KOPT-K1 (cell line): Measurements from ENCODE around the gene RELT.
A peak's percentile ranks its signal among the peaks of the same experiment; 100 is the strongest.

Experiments used
- H3K27ac ChIP-seq: fragments of 200-600 bp; sonication (generic); 2 replicates; pipeline ENCODE4 v1.5.1; 2016; ENCODE audit warnings: antibody characterized with exemption, mild to moderate bottlenecking, low read depth, low read length; ENCODE audit not compliant: poor library complexity, severe bottlenecking
- H3K36me3 ChIP-seq: fragments of 200-600 bp; sonication (generic); 2 replicates; pipeline ENCODE4 v1.5.1; 2017; ENCODE audit warnings: antibody characterized with exemption, mild to moderate bottlenecking, low read length, moderate library complexity; ENCODE audit not compliant: insufficient read depth
- H3K9me3 ChIP-seq: fragments of 200-600 bp; sonication (generic); 2 replicates; pipeline ENCODE4 v1.5.1; 2017; ENCODE audit warnings: antibody characterized with exemption, low read length, mild to moderate bottlenecking; ENCODE audit not compliant: insufficient read depth, poor library complexity, severe bottlenecking

Gene RELT

DNA sequence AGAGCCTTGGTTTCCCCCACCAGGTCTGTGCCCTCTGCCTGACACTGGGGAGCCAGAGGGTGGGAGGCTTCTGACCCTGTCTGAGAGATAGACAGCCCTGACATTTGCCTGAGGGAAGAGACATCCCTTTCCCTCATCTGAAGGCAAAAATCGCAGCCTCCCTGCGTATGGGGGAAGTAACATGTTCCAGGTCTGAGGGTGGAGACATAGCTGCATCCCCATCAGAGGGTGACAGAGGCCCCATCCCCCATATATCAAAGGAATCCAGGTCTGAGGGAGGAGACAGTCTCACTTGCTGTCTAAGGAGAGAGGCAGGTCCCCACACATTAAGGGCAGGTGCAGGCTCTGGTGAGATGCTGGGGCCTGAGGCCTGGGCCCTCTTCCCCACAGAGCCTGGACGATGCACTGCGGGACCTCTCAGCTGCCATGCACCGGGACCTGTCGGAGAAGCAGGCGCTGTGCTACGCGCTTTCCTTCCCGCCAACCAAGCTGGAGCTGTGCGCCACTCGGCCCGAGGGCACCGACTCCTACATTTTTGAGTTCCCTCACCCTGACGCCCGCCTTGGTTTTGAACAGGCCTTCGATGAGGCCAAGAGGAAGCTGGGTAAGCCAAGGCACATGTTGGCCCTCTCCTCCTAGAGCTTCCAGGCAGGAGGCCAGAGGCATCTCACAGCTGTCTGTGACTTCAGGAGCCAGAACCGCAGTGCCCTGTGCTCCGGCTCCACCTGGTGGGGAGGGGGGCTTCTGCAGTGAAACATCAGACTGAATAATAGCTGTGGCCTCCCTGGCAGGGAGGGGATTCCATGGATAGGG, 16.1 kb upstream of the RELT start:
- Histone ChIP-seq H3K27ac (no peak overlapping the region), H3K36me3 (no peaks in the 10 kb centered on the region), H3K9me3 (no peaks in the 10 kb centered on the region)

DNA sequence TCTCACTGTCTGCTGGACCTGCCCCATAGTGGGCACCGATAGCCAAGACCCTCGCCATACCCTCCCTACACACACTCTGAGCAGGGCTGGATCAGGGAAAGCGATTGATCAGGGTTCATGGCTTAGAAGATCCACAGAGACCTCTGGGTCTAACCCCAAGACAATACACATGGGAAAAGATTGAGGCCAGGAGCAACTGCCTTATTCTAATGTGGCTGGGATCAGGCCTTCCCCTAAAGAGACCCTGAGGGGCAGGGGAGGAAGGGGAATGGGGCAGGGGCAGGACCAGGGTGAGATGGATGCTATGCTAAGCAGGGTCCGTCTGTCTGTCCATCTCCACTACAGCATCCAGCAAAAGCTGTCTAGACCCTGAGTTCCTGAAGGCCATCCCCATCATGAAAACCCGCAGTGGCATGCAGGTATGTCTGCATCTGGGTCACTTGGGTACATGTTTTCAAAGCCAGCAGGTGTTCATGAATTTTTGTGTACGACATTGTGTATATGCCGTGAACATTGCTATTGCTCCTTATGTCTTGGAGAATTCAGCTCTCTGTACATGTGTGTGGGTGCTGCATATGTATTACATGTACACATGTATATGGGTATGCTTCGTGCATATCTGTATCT, 15.3 kb upstream of the RELT start:
- no peaks in the 10 kb centered on the region for H3K9me3 ChIP-seq
- no peaks in the 10 kb centered on the region for H3K36me3 ChIP-seq
- no peak overlapping the region for H3K27ac ChIP-seq

DNA sequence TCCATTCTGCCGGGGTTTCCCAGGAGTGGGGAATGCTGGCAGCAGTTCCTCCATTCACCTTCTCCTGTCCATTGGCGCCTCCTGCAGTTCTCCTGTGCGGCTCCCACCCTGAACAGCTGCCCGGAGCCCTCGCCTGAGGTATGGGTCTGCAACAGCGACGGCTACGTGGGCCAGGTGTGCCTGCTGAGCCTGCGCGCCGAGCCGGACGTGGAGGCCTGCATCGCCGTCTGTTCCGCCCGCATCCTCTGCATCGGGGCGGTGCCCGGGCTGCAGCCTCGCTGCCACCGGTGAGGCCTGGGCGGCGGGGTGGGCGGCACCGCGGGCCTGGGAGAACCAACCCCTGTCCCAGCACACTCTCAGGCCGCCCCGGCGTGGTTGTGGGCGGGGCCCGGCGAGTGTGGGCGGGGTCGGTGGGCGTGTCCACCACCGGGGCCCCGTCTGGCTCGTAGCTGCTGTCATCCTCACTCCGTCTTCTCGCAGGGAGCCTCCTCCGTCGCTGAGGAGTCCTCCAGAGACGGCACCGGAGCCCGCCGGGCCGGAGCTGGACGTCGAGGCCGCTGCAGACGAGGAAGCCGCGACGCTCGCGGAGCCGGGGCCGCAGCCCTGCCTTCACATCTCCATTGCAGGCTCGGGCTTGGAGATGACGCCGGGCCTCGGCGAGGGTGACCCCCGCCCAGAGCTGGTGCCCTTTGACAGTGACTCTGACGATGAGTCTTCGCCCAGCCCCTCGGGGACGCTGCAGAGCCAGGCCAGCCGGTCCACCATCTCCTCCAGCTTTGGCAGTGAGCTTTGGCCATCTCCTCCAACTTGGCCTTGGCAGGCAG, 14.0 kb upstream of the RELT start:
- Histone ChIP-seq H3K9me3 (no peaks in the 10 kb centered on the region), H3K27ac (no peak overlapping the region), H3K36me3 (no peaks in the 10 kb centered on the region)

DNA sequence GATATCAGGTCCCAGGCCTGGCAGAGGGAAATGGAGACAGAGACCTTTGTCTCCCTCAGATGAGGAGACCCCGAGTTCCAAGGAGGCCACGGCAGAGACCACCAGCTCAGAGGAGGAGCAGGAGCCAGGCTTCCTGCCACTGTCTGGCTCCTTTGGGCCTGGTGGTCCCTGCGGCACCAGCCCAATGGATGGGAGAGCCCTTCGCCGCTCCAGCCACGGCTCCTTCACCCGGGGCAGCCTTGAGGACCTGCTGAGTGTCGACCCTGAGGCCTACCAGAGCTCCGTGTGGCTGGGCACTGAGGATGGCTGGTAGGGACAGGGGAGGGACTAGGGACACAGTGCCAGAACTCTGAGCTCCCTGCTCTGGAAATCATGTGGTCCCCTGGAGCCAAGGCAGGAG, 13.1 kb upstream of the RELT start:
- Histone ChIP-seq H3K36me3 (no peaks in the 10 kb centered on the region), H3K9me3 (no peaks in the 10 kb centered on the region), H3K27ac (no peak overlapping the region)

DNA sequence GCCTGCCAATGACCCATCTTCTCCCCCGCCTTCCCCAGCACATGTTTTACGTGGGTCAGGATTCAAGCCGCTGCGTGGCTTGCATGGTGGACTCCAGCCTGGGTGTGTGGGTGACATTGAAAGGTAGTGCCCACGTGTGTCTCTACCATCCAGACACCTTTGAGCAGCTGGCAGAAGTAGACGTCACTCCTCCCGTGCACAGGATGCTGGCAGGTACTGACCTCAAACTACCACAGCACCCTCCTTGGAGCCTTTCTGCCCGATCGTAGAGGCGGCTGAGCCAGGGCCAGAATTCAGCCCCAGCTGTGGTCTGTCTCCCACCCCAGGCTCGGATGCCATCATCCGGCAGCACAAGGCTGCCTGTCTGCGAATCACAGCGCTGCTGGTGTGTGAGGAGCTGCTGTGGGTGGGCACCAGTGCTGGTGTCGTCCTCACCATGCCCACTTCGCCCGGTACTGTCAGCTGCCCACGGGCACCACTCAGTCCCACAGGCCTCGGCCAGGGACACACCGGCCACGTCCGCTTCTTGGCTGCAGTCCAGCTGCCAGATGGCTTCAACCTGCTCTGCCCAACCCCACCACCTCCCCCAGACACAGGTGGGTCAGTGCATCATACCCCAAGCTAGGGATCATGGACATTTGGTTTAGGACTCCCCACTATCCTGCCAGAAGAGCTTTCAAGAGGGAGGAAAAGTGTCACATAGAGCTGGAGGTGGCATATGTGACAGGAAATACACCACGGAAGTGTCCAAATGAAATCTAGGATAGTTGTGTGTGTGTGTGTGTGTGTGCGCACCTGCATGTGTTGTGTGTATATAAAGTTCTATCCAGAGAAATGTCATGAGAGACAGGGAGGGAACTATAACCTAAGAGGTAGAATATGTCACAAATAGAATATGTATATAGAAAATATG, 10.6 kb upstream of the RELT start:
- H3K36me3 ChIP-seq: no peaks in the 10 kb centered on the region
- H3K27ac ChIP-seq: no peak overlapping the region
- H3K9me3 ChIP-seq: no peaks in the 10 kb centered on the region

DNA sequence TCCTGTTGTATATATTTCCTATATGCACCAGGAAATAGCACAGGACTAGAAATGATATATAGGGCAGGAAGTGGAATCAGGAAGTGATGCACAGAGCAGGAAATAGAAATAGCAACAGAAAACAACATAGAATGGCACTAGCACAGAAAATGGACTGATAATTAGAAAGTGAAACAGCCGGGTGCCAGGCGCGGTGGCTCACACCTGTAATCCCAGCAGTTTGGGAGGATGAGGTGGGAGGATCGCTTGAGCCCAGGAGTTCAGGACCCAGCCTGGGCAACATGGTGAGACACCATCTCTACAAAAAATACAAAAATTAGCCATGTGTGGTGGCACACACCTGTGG, 10.0 kb upstream of the RELT start:
- Histone ChIP-seq H3K9me3 (no peaks in the 10 kb centered on the region), H3K36me3 (no peaks in the 10 kb centered on the region), H3K27ac (peak overlapping the region; percentile 24)

DNA sequence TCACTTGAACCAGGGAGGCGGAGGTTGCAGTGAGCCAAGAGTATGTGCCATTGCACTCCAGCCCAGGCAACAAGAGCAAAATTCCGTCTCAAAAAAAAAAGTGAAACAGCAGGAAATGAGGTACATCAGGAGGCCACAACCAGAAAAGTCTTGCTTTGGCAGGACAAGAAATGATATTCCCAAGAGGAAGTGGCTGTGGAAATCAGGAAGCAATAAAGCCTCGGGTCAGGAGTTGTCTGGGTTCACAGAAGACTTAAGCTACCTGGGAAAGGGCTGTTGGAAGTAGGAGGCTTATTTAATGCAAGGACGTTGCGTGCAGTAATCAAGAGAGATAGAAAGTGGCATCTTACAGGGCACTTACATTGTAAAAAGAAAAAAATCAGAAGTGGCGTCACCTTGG, 9.2 kb upstream of the RELT start:
- H3K9me3 ChIP-seq: no peaks in the 10 kb centered on the region
- H3K27ac ChIP-seq: no peak overlapping the region
- no peaks in the 10 kb centered on the region for H3K36me3 ChIP-seq

DNA sequence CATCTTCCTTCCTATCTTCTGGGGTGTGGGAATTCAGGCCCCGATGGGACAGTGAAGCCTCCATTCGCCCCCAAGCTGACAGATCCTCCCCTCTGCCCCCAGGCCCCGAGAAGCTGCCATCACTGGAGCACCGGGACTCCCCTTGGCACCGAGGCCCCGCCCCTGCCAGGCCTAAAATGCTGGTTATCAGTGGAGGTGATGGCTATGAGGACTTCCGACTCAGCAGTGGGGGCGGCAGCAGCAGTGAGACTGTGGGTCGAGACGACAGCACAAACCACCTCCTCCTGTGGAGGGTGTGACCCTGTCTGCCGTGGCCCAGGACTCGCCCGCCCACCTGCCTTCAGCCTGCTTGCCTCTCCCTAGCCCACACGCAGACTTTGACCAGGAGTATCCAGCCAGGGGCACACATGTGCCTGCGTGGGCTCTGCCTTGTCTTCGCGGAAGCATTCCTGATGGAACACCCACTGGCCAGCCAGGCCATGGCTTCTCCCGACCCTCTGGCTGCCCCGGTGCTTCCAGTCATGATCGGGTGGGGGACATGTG, 8.6 kb upstream of the RELT start:
- Histone ChIP-seq H3K27ac (no peak overlapping the region), H3K36me3 (no peaks in the 10 kb centered on the region), H3K9me3 (no peaks in the 10 kb centered on the region)

DNA sequence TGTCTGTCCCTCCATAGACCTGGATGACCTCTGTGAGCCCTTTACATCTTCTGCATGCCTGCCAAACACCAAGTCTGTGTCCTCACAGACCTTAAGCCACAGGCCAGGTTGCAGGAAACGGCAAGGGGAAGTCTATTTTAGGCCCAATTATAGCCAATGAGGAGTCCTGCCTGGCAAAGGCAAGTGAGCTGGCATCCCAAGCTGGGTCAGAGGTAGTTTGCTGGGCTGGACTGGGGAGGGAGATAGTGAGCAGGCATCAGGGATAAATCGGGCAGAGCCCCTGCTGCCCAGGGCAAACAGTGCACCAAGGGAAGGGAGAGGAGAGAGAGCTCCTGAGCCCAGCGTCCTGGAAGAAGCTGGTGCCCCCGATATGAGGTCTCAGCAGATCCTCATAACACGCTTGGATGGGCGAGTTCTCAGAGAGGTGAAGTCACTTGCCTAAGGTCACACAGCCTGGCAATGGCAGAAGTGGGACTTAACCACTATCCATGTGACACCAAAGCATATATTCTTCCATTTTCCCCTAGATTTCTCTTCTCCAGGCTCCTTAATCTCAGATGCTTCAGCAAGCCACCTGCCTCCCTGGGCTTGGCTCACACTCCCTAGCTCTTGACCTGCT, 3.7 kb upstream of the RELT start:
- H3K27ac ChIP-seq: no peak overlapping the region
- no peaks in the 10 kb centered on the region for H3K9me3 ChIP-seq
- H3K36me3 ChIP-seq: no peaks in the 10 kb centered on the region

DNA sequence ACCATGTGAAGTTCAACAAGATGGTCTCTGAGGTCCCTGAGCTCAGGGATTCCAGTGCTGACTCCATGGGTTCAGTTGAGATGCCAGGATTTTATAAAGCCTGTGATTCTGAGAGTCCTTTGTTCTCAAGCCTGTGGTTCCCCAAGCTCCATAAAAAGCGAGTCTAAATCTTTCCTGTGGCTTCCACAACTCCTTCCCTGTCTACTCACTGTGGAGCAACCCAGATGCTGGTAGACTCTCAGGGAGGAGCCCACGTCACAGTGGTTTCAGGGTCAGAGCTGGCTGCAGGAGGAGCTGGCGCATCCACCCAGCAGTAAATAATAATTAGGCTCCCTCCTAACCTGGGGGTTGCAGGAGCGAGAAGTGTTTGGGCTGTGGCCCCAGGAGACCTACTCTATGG, 2.0 kb upstream of the RELT start:
- no peaks in the 10 kb centered on the region for H3K9me3 ChIP-seq
- no peak overlapping the region for H3K27ac ChIP-seq
- no peaks in the 10 kb centered on the region; the same call in 1 of the 2 replicates for H3K36me3 ChIP-seq

DNA sequence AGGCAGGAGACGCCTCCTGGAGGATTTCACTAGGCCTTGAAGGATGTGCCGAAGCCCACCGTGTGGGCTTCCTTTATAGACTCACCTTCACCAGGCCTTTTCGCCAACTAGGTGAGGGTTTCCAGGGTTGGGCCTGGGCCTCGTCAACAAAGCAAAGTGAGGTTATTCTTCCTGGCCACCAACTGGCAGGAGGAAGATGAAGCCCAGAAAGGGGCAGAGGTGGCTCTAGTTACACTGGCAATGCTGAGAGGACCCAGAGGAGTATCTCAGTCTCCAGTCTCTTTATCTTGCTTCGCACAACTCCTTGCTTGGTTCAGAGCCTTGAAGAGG, 404 bp upstream of the RELT start:
- Histone ChIP-seq H3K27ac (peak overlapping the region; percentile 77), H3K36me3 (no peaks in the 10 kb centered on the region; the same call in 1 of the 2 replicates), H3K9me3 (no peaks in the 10 kb centered on the region)

DNA sequence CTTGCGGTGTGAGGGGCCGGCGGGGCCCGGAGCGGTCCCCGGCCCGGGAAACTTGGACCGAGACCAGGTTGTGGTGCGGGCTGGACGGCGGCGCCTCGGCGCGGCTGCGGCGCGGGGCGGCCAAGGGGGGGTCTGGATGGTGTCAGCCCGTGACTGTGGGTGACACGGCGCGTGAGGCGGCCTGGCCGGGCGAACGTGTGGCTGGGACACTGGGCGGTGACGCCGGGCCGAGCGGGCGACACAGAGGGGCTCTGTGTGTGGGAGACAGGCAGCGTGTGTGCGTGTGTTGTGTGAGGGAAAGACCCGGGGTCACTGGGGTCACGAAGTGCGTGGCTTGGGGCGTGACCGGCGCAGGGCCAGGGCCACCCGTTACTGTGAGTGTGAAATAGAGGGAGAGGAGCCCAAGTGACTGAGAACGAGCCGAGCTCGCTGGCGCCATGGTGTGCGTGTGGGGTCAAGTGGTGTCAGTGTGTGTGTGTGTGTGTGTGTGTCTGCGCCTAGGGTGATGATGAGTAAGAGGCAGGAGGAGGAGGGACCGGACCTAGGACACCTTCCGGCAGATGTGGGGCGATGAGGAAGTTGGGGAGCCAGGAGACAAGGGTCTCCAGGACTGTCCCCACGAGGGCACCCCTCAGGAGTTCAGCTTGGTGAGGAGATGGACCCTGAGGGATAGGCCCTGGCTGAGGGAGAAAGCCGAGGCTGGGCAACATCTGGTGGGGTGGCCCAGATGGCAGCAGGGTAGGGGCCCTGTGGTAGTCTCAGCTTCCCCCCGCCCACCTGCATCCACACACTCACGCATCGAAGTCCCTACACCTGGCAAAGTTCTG, 817 bp downstream of the RELT start:
- H3K9me3 ChIP-seq: no peaks in the 10 kb centered on the region
- peak overlapping the region; percentile 77 for H3K27ac ChIP-seq
- H3K36me3 ChIP-seq: no peaks in the 10 kb centered on the region; the same call in 1 of the 2 replicates

DNA sequence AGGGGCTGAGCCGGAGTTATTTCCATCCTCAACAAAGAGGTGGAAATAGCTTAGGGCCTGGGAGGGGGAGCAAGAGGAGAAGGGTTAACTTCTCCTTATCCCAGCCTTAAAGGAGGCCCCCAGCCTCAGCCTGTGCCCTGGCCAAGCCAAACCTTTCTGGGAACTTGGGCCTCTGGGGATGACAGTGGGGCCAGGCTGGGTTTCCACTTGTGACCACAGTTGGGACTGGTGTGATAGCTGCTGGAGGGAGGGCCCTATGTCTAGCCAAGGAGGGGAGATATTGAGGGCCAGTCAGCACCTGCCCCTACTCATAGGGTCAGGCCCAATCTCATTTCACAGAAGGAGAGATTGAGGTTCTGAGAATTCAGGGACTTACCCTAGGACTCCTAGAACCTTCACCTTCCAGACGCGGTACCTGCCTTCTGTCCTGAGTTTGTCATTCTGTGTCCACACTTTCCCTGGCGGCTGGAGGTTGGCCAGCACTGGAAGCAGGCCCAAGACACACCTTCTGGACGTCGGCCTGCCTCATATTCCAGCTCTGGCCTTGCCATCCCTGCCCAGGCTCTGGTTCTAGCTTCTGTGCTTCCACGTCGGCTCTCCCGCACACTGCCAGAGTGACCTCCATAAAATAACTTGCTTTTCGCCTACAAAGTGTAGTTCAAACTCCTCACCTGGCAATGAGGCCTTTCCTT, 3.1 kb downstream of the RELT start:
- Histone ChIP-seq H3K36me3 (no peaks in the 10 kb centered on the region; the same call in 1 of the 2 replicates), H3K27ac (no peak overlapping the region), H3K9me3 (no peaks in the 10 kb centered on the region)
